HG02759 (cell line): ENCODE data around the gene CLPSL1.

Source experiments
- ATAC-seq: cut with Tn5 transposase; IDR thresholded peaks from one replicate; pipeline ENCODE4 v1.9.1; 2021; ENCODE audit warnings: mild to moderate bottlenecking, moderate library complexity; ENCODE audit not compliant: unreplicated experiment

CLPSL1 gene

GRCh38 chr6:35757456-35758123, 23.2 kb upstream of the CLPSL1 start:
- no peak for ATAC-seq

DNA sequence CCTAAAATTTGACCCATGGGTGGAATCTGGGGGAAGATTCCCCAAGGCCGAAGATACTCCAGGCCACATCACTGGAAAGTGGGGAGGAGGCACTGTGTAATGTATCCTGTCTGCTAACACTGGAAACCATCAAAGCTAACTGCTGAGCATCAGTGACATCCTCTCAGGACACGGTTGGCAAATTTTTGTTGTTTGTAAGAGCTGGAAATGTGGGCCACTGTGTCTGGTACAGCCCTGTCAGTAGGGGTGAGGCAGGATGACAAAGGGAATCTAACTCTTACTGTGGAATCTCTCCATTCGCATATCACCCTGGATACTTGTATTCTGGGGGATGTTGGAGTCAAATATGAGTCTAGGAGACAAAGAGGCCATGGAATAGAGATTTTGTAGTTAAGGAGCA, 21.4 kb upstream of the CLPSL1 start:
- no peak for ATAC-seq

GRCh38 chr6:35765739-35766138, 15.1 kb upstream of the CLPSL1 start:
- ATAC-seq, result no peak

GRCh38 chr6:35769211-35769610, 11.6 kb upstream of the CLPSL1 start:
- no peak for ATAC-seq

- no peak for ATAC-seq
These were observed 9.5 kb upstream of the CLPSL1 start for GRCh38 chr6:35771343-35771627.

DNA sequence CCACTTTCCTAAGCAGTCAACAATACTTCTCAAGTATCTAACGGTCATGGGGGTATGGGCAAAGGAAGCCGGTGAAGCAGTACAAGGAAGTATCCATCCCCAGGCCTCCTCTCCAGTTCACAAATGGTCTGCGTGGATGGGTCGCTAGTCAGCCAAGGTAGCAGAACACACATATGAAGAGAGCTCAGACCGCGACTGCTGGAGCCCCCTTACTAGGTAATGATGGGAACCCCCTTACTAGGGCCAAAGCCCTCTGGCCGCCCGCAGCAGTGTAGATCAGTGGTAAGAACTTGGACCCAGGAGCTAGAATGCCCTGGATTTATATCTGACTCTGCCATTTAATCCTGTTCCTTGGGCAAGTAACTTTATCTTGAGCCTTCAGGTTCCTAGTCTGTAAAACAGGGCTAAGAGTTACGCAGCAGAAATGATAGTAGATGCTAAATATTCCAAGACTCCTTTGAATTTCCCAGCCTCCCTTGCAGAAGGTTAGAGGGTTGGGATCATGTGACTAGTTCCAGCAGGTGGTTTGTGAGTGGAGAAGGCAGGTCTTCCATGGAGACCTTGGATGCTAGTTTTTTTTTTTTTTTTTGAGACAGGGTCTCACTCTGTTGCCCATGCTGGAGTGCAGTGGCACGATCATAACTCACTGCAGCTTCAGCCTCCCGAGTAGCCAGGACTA, 6.6 kb upstream of the CLPSL1 start:
- ATAC-seq, result no peak

- no peak for ATAC-seq
These were observed 5.8 kb upstream of the CLPSL1 start for GRCh38 chr6:35775031-35775430.

DNA sequence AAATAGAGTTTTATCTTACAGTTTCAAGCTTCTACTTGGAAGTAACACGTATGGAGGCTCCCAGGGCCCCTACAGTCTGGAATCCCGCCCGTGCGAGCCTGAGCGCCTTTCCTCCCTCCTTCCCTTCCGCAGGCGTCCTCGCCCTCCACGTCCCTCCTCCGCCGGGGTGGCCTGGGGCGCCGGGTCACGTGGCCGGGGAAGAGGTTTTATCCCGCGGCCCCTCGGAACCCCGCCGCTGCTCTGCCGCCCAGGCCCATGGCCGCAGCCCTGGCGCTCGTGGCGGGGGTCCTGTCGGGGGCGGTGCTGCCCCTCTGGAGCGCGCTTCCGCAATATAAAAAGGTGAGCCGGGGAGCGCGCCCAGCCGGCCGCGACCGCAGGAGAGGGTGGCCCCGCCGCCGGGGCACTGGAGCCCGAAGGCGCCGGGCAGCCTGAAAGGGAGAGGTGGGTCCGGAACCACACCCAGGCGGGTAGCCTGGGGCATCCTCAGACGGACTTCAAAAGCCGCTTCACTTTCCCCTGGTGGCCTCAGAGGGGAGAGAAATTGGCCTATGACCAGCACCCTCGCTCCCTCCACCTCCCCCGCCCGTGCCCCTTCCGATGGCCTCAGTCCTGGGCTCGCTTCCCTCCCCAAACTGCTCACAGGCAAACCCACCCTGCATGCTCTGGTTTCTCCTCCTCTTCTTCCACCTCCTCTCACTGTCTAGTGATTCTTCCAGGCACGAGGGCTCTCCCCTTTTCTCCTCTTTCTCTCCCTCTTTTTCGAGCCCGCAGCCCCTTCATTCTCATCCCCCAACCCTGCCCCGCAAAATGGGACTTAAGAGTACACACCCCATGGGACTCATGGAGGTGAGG, 4.2 kb upstream of the CLPSL1 start, which contains the start of gene CLPSL2:
CLPSL2 (plus strand) TSS at position 235 of the 852 bp plus-strand sequence; CDS start at position 256, 21 bp downstream.
- no peak for ATAC-seq

GRCh38 chr6:35777356-35778102, 3.3 kb upstream of the CLPSL1 start:
- ATAC-seq, result no peak

DNA sequence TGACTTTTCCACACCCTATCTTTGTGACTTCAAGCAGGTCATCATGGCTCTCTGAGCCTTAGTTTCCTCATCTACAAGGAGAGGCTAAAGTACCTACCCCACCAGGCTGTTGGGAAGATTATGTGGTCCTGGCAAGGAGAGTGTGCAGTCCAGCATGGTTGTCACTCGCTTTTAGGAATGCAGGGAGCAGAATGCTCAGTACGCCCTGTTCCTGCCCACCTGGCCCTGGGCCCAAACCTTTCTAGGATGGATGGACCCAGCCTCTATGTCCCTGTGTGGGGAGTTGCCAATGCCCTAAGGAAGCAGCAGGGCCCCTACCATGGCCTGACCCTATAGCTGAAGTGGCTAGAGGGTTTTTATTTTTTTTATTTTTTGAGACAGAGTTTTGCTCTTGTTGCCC, 2.4 kb upstream of the CLPSL1 start:
- ATAC-seq, result no peak

DNA sequence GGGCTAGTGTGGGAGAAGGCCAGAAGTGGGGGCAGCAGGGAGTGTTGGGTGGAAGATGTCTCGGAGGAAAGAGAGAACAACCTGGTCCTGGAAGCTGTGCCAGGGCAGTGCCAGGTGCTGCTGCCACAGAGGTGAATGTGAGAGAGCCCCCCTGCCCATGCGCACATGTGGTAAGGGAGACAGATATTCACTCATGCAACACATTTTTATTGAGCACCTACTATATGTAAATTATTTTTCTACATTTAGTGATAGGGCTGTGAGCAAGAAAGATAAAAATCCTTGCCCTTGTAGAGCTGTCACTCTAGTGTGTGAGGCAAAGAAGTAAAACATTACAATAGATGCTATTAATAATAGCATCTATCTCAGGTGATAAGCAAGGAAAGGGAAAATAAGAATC, 471 bp downstream of the CLPSL1 start:
- no peak for ATAC-seq

DNA sequence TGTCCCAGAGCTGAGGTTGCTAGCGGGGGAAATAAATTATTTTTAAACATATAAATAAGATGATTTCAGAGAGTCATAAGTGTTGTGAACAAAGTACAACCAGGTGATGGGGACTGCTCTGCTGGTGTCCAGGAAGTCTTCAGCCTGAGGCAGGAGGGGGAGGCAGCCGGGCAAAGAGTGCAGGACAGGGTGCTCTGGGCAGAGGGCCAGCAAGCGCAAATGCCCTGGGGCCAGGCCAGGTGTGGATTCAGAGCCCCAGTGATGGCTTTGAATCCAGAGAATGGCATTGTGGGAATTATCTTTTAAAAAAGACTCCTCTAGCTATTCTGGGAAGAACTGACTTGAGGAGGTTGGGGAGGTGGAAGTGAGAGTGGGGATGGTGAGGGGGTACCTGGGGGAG, 1.6 kb downstream of the CLPSL1 start:
- no peak for ATAC-seq

GRCh38 chr6:35784200-35784599, 3.4 kb downstream of the CLPSL1 start:
- no peak for ATAC-seq

GRCh38 chr6:35786272-35786671, 5.5 kb downstream of the CLPSL1 start:
- no peak for ATAC-seq

- ATAC-seq, result no peak
These were observed 6.0 kb downstream of the CLPSL1 start for GRCh38 chr6:35786810-35787209.

GRCh38 chr6:35787266-35788218, 6.7 kb downstream of the CLPSL1 start:
- no peak for ATAC-seq

DNA sequence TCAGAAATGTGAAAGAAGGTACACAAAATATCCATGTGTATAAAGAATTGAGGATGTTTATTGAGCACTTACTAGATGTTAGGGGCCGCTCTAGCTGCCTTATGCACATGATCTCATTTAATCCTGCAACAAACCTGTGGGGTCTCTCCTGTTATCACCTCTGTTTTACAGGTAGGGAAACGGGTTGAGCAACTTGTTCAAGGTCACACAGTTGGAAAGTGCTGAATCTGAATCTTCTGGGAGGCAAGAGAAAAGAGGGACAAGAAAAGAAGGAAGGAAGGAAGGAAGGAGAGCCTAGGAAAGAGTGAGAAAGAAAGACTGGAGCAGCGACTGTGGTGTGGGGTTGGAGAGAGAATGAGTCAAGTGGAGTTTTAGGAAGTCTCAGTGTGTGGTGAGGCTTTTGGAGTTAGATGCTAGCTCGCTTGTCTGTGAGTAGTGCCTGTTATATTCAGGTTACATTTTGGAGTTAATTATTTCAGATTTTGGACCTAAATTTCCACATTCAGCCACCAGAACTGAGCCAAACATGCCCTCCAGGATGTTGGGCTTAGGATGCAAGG, 7.7 kb downstream of the CLPSL1 start:
- no peak for ATAC-seq

DNA sequence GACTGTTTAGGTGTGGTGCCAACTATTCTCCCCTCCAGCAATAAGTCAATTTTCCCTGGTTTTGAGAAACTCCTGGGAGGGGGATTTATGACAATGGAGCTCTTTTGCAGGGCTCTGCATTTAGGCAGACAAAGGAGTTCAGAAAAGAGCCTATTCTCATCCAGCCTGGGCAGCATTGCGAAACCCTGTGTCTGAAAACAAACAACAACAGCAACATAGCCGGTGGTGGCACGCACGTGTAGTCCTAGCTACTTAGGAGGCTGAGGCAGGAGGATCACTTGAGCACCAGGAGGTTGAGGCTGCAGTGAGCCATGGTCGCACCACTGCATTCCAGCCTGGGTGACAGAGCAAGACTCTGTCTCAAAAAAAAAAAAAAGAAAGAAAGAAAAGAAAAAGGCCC, 9.9 kb downstream of the CLPSL1 start:
- no peak for ATAC-seq

- no peak for ATAC-seq
These were observed 14.0 kb downstream of the CLPSL1 start for GRCh38 chr6:35794536-35795452.
